A673 (cell line): Measurements from ENCODE around the gene KAT2A.

Source experiments
- CTCF ChIP-seq: fragments of 300-800, 200-600 bp; sonication (generic); conservative IDR thresholded peaks from 2 replicates; pipeline ENCODE4 v1.5.1; 2017; ENCODE audit warnings: low read depth, mild to moderate bottlenecking, antibody characterized with exemption, low read length, moderate library complexity, mixed read lengths
- EZH2 ChIP-seq: fragments of 200-600 bp; sonication (generic); IDR thresholded peaks from 2 replicates; pipeline ENCODE4 v1.6.1; 2017; ENCODE audit warnings: borderline replicate concordance, low read depth, mild to moderate bottlenecking, mixed read lengths, antibody characterized with exemption, low read length; ENCODE audit not compliant: poor library complexity, severe bottlenecking

GRCh38 chr17:42163696-42164407 lies 42.7 kb upstream of the KAT2A start:
- TF ChIP-seq CTCF (no peak), EZH2 (no peak)
